PFSK-1 (cell line): Measurements from ENCODE around the gene ACTMAP.

Source experiments
- FOXP2 ChIP-seq: optimal IDR thresholded peaks from 2 replicates; pipeline ENCODE3; 2011; ENCODE audit warnings: borderline replicate concordance, control low read depth, inconsistent platforms; ENCODE audit not compliant: insufficient read depth; ENCODE audit errors: extremely low read length, extremely low read depth
- POLR2AphosphoS5 ChIP-seq: IDR thresholded peaks from 2 replicates; pipeline ENCODE4 v1.6.1; 2012; ENCODE audit warnings: low read depth, mild to moderate bottlenecking, control low read depth, low read length, moderate library complexity
- REST ChIP-seq, 2 experiments: IDR thresholded peaks; 2 replicates each; pipeline versions ENCODE4 v1.6.1 to v1.8.0; 2011 to 2012; ENCODE audit warnings: low read depth in 2 of 2, low read length in 2 of 2, control low read depth in 1 of 2, inconsistent platforms in 1 of 2, mild to moderate bottlenecking in 1 of 2, moderate library complexity in 1 of 2; ENCODE audit not compliant: insufficient read depth in 1 of 2
- SIN3A ChIP-seq: IDR thresholded peaks from 2 replicates; pipeline ENCODE4 v1.6.1; 2012; ENCODE audit warnings: mild to moderate bottlenecking, low read length, moderate library complexity, borderline replicate concordance; ENCODE audit not compliant: insufficient read depth
- TAF1 ChIP-seq: IDR thresholded peaks from 2 replicates; pipeline ENCODE4 v1.6.1; 2012; ENCODE audit warnings: low read length, control low read depth, borderline replicate concordance; ENCODE audit not compliant: insufficient read depth

The ACTMAP gene

GRCh38 chr19:40714441-40715299 is 35.6 kb downstream of the ACTMAP start:
- TF ChIP-seq FOXP2 (no peak), POLR2AphosphoS5 (no peak), REST (IDR thresholded peaks at IDR 0.05; ENCODE audit: insufficient read depth in 1 of 2, low read depth in 2 of 2, low read length in 2 of 2) (no peak), TAF1 (no peak), SIN3A (no peak)

- no peak for TF ChIP-seq REST (IDR thresholded peaks at IDR 0.05; ENCODE audit: insufficient read depth in 1 of 2, low read depth in 2 of 2, low read length in 2 of 2)
- TF ChIP-seq POLR2AphosphoS5: no peak
- no peak for TF ChIP-seq TAF1
Observed at GRCh38 chr19:40713939-40714338, 36.3 kb downstream of the ACTMAP start.

GRCh38 chr19:40709817-40710216 is 40.5 kb downstream of the ACTMAP start:
- TF ChIP-seq TAF1 (no peak), FOXP2 (no peak), SIN3A (no peak)

GRCh38 chr19:40707615-40708014 is 42.7 kb downstream of the ACTMAP start:
- no peak for TF ChIP-seq FOXP2
- TF ChIP-seq POLR2AphosphoS5: no peak
- TF ChIP-seq SIN3A: no peak
- TF ChIP-seq REST (IDR thresholded peaks at IDR 0.05; ENCODE audit: insufficient read depth in 1 of 2, low read depth in 2 of 2, low read length in 2 of 2): no peak
- no peak for TF ChIP-seq TAF1

GRCh38 chr19:40705950-40706619 is 44.2 kb downstream of the ACTMAP start:
- TF ChIP-seq TAF1: no peak
- no peak for TF ChIP-seq REST (IDR thresholded peaks at IDR 0.05; ENCODE audit: insufficient read depth in 1 of 2, low read depth in 2 of 2, low read length in 2 of 2)
- no peak for TF ChIP-seq POLR2AphosphoS5
- no peak for TF ChIP-seq FOXP2
- TF ChIP-seq SIN3A: no peak
